Natural killer cell (primary cell): ENCODE measurements around the gene NKTR. TPM values are rescaled to one million over a fixed set of nuclear protein-coding genes. Genes with fewer than 3 reads are reported as not detected.

Experiments used
- ATAC-seq, 3 donors: fragments of 150-1000 bp in 2 of 3; fragments of 200-7000 bp in 1 of 3; cut with Tn5 transposase; 1 replicate in 1 of 3; 2 replicates in 2 of 3; pipeline ENCODE4 v1.10.0; 2021; ENCODE audit warnings: mild to moderate bottlenecking in 2 of 3, moderate library complexity in 2 of 3
- DNase-seq, 2 donors: peaks; one replicate each; pipeline versions ENCODE4 v3.0.0 to v3.0.0-alpha.2; 2013 to 2021; ENCODE audit warnings: mixed read lengths in 1 of 2
- H3K27ac ChIP-seq: one replicate; pipeline ENCODE4 v1.5.1; 2013; ENCODE audit warnings: mild to moderate bottlenecking, low read length
- H3K27me3 ChIP-seq: one replicate; pipeline ENCODE4 v1.6.1; 2013; ENCODE audit warnings: low read length; ENCODE audit not compliant: control insufficient read depth, insufficient read depth
- H3K36me3 ChIP-seq: one replicate; pipeline ENCODE4 v1.6.1; 2013; ENCODE audit warnings: low read length; ENCODE audit not compliant: control insufficient read depth, insufficient read depth
- H3K4me1 ChIP-seq: one replicate; pipeline ENCODE4 v1.6.1; 2013; ENCODE audit warnings: low read length; ENCODE audit not compliant: control insufficient read depth, insufficient read depth
- H3K4me3 ChIP-seq: one replicate; pipeline ENCODE4 v1.5.1; 2013; ENCODE audit warnings: low read length
- H3K9me3 ChIP-seq: one replicate; pipeline ENCODE4 v1.6.1; 2013; ENCODE audit warnings: low read length; ENCODE audit not compliant: control insufficient read depth, insufficient read depth
- H3K27ac Mint-ChIP-seq, 2 donors: one replicate each; pipeline ENCODE4 v1.8.0; 2022; ENCODE audit warnings: mild to moderate bottlenecking in 2 of 2, mixed read lengths in 2 of 2, moderate library complexity in 1 of 2
- H3K27me3 Mint-ChIP-seq, 2 donors: one replicate each; pipeline ENCODE4 v1.8.0; 2022; ENCODE audit warnings: low read depth in 2 of 2, mixed read lengths in 2 of 2
- H3K36me3 Mint-ChIP-seq: one replicate; pipeline ENCODE4 v1.8.0; 2022; ENCODE audit warnings: mixed read lengths
- H3K4me1 Mint-ChIP-seq, 2 donors: one replicate each; pipeline ENCODE4 v1.8.0; 2022; ENCODE audit warnings: mixed read lengths in 2 of 2
- H3K4me3 Mint-ChIP-seq: one replicate; pipeline ENCODE4 v1.8.0; 2022; ENCODE audit warnings: mild to moderate bottlenecking, moderate library complexity, mixed read lengths
- H3K9me3 Mint-ChIP-seq, 2 donors: one replicate each; pipeline ENCODE4 v1.8.0; 2022; ENCODE audit warnings: mixed read lengths in 2 of 2
- WGBS: methylation state at CpG from one replicate; pipeline ENCODE4 v1.1.7; 2013; ENCODE audit warnings: missing lambda C conversion rate; ENCODE audit not compliant: insufficient coverage; 5-methylcytosine and 5-hydroxymethylcytosine counted together
- intact Hi-C: fragments of 100-400 bp; cut with micrococcal nuclease; formaldehyde crosslinking; loops from one replicate; pipeline ENCODE4 v1.14.2; 2022
- total RNA-seq, 4 donors: library from RNA; stranded (reverse); fragments of 120-200 nt in 1 of 4; gene quantifications; one replicate each; pipeline versions ENCODE4 v1.2.3 to v1.2.4, GENCODE V29; 2013 to 2022
- TF ChIP-seq, protein P1 (sequence below): fragments of 200-600 bp; IDR thresholded peaks from one replicate; pipeline ENCODE4 v1.8.0; 2022; ENCODE audit warnings: antibody characterized with exemption

The NKTR gene
- total RNA-seq, 3 donors from 2014 or later (not counting 1 experiment from before 2014, with no cell fraction given) = 212 to 252 (median 217) TPM

DNA sequence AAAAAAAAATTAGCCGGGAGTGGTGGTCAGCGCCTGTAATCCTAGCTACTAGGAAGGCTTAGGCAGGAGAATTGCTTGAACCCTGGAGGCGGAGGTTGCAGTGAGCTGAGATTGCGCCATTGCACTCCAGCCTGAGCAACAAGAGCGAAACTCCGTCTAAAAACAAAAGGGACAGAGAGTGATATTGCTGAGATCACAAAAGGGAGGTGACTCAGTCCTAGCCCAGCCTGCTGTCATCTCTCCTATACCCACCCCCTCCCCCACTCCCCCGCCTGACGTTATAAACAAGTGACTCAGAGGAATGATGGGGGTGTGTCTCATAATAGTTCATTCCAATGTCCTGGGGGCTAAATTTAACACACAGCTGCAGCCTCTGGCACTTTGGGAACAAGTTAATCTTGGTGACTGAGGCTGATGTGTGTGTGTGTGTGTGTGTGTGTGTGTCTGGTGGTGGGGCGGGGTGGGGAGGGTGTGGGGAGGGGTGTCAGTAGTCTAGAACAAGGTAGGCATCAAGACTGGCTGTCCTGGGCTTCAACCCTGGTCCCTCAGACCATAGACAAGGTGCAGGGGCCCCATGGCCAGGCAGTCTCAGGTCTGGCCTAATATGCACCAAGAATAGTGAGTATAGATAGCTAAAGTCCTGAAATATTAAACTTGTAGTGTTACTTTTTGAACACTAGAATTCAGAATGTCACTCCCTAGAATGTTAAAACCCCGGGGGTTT, 83.6 kb downstream of the NKTR start:
- no peak overlapping the region for H3K4me3 ChIP-seq
- H3K4me1 ChIP-seq = no peaks in the 10 kb centered on the region
- DNase-seq (no peak), ATAC-seq (no peak)
- TF ChIP-seq, protein P1, sequence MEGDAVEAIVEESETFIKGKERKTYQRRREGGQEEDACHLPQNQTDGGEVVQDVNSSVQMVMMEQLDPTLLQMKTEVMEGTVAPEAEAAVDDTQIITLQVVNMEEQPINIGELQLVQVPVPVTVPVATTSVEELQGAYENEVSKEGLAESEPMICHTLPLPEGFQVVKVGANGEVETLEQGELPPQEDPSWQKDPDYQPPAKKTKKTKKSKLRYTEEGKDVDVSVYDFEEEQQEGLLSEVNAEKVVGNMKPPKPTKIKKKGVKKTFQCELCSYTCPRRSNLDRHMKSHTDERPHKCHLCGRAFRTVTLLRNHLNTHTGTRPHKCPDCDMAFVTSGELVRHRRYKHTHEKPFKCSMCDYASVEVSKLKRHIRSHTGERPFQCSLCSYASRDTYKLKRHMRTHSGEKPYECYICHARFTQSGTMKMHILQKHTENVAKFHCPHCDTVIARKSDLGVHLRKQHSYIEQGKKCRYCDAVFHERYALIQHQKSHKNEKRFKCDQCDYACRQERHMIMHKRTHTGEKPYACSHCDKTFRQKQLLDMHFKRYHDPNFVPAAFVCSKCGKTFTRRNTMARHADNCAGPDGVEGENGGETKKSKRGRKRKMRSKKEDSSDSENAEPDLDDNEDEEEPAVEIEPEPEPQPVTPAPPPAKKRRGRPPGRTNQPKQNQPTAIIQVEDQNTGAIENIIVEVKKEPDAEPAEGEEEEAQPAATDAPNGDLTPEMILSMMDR = no peak
- Mint-ChIP-seq H3K27me3 (peaks cover 10 to 12% of the 10 kb centered on the region in 2 donors), H3K9me3 (no peaks in the 10 kb centered on the region), H3K4me3 (no peak overlapping the region), H3K4me1 (peaks cover 0 to 5% of the 10 kb centered on the region in 2 donors), H3K27ac (no peak overlapping the region), H3K36me3 (no peaks in the 10 kb centered on the region)
- no peaks in the 10 kb centered on the region for H3K27me3 ChIP-seq
- intact Hi-C loops = no loop called here
- H3K9me3 ChIP-seq = no peaks in the 10 kb centered on the region
- WGBS = 86% methylated on average over 8 of the region's 10 CpGs
- H3K27ac ChIP-seq = no peak overlapping the region
- no peaks in the 10 kb centered on the region for H3K36me3 ChIP-seq

DNA sequence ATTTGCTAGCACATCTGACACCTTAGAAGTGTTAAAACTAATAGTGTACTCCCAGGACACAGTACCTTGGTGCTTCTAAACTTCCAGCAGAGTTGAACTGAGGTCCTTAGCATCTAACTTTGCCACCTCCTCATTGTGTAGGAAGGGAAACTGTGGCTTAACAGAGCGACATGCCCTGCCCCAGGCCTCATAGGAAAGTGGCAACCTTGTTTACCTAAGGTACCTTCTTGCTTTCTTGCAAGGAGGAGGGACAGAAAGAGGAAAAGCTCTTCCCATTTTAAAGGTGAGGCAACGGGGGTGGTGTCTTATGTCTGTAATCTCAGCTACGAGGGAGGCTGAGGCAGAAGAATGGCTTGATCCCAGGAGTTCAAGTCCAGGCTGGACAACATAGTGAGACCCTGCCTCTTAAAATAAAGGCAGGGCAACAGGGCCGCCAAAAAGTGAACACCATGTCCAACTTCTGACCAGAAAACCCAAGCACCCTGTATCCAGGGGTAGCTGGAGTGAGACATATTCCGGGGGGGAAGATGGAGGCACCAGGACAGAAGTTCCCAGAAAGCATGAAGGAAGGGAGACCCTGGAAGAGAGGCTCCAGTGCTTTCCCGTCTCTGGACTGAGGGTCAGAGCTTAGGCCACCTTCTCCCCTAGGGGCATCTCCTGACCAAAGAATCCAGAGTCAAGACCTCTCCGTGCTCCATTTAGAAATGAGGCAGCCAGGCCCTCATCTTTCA, 84.3 kb downstream of the NKTR start:
- intact Hi-C loops = no loop called here
- no peak for DNase-seq
- no peaks in the 10 kb centered on the region for H3K36me3 Mint-ChIP-seq
- no peaks in the 10 kb centered on the region for H3K27me3 ChIP-seq
- no peaks in the 10 kb centered on the region for H3K36me3 ChIP-seq
- no peaks in the 10 kb centered on the region for H3K4me1 ChIP-seq
- ATAC-seq = no peak
- peaks cover 7 to 12% of the 10 kb centered on the region in 2 donors for H3K27me3 Mint-ChIP-seq
- peaks cover 0 to 5% of the 10 kb centered on the region in 2 donors for H3K4me1 Mint-ChIP-seq
- no peaks in the 10 kb centered on the region for H3K9me3 Mint-ChIP-seq
- no peak overlapping the region for H3K27ac ChIP-seq
- TF ChIP-seq, protein P1 = no peak
- no peak overlapping the region for H3K27ac Mint-ChIP-seq
- 85% methylated on average over 7 of the region's 7 CpGs for WGBS
- H3K4me3 ChIP-seq = no peak overlapping the region
- no peak overlapping the region for H3K4me3 Mint-ChIP-seq
- no peaks in the 10 kb centered on the region for H3K9me3 ChIP-seq

DNA sequence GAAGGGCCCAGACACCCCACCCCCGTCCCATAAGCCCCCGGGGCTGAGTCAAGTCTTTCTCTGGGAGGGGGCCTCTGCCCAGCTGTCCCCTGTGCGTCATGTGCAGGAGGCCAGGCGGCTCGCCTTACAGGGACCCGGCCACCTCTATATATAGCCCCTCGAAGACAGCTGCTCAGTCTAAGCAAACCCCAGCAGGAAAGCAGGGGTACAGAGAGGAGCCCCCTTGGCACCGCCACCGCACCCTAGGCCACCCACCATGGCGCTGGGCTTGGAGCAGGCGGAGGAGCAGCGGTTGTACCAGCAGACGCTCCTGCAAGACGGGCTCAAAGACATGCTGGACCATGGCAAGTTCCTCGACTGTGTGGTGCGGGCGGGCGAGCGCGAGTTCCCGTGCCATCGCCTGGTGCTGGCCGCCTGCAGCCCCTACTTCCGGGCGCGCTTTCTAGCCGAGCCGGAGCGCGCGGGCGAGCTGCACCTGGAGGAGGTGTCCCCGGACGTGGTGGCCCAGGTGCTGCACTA, 84.9 kb downstream of the NKTR start, which contains the start of gene KLHL40:
Gene KLHL40 (plus strand): TSS at position 175 of the 519 bp plus-strand sequence. CDS start 82 bp downstream, at position 257.
- TF ChIP-seq, protein P1 = no peak
- H3K4me3 Mint-ChIP-seq = no peak within 1 kb of the TSS
- 45% methylated on average over 34 of the region's 34 CpGs for WGBS

More for the DNA sequence above, 84.9 kb downstream of the NKTR start, which contains the start of gene KLHL40:
- DNase-seq = no peak
- Mint-ChIP-seq H3K27ac (no peak within 1 kb of the TSS), H3K4me1 (peaks cover 0 to 5% of the 10 kb centered on the region in 2 donors), H3K27me3 (peaks cover 7 to 13% of the 10 kb centered on the region in 2 donors), H3K9me3 (no peaks in the 10 kb centered on the region), H3K36me3 (no peaks in the 10 kb centered on the region)
- Histone ChIP-seq H3K27ac (no peak within 1 kb of the TSS), H3K9me3 (no peaks in the 10 kb centered on the region), H3K27me3 (no peaks in the 10 kb centered on the region), H3K36me3 (no peaks in the 10 kb centered on the region), H3K4me1 (no peaks in the 10 kb centered on the region), H3K4me3 (no peak within 1 kb of the TSS)
- intact Hi-C loops = no loop called here
- ATAC-seq = no peak
